Measurements from ENCODE around the gene LRP1B.

The LRP1B gene

DNA sequence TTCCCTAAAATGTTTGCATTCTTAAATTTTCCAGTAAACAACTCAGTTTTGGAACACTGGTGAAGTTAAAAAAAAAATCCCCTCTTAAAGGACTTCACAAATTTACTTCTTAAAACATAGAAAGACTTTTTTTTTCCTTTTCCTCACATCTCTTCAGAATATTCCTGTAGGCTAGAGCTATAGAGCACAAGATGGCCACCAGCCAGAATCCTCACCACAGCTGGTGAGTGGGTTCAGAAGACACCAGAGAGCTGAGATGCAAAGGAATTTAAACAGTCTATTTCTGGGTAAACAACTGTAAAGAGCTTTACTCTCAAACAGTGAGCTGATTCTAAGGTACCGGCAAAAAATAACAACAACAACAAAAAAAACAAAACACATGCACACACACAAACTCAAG, 252.8 kb downstream of the LRP1B start:
- Histone ChIP-seq H3K4me2 (no peak overlapping the region), H4K20me1 (ENCODE audit: insufficient read depth) (no peaks in the 10 kb centered on the region), H3K27ac (no peak overlapping the region), H3K4me1 (ENCODE audit: low read depth, poor library complexity, severe bottlenecking) (no peaks in the 10 kb centered on the region), H3K4me3 (IDR thresholded peaks at IDR 0.05; ENCODE audit: insufficient read depth, low read depth, low read length) (no peak overlapping the region), H3K36me3 (ENCODE audit: insufficient read depth) (no peaks in the 10 kb centered on the region), H3K79me2 (ENCODE audit: insufficient read depth, low read depth) (no peaks in the 10 kb centered on the region), H2AFZ (ENCODE audit: low read depth) (no peak overlapping the region), H3K9ac (no peak overlapping the region), H3K27me3 (ENCODE audit: insufficient read depth, low read depth) (no peaks in the 10 kb centered on the region)
- no peak for TF ChIP-seq CTCF (conservative IDR thresholded peaks at IDR 0.05; ENCODE audit: low read depth, low read length)

DNA sequence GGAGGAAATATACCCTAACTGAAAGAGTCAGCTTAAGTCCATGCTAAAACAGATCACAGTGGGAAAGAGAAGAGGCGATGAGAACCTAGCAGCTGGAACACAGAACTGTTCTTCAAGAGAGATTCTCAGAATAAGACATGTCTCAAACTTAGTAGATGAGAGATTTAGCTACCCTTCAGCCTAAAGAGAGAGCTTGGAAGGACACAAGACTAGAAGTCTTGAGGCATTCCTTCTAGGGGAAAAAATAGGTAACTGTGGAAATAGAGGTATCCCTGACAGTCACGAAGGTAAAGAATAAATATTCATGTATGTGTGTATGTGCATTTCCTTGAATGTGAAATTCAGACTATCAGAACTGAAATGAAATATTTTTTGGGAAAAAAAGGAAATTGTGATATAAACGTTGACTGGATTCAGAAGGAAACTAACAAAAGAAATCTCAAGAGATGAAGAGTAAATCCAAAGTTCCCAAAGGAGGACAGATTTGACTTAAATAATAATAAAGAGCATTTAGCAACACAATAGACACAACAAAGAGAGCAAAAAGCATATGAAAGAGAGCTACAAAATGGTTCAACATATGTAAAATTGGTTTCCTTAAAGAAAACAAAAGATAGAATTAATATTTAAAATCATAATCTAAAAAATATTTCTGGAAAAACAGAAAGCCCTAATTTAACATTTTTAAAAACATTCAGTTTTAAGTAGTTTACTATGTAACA, 258.7 kb downstream of the LRP1B start:
- H2AFZ ChIP-seq (ENCODE audit: low read depth) = no peak overlapping the region
- no peaks in the 10 kb centered on the region for H4K20me1 ChIP-seq (ENCODE audit: insufficient read depth)
- H3K27me3 ChIP-seq (ENCODE audit: insufficient read depth, low read depth) = no peaks in the 10 kb centered on the region
- H3K79me2 ChIP-seq (ENCODE audit: insufficient read depth, low read depth) = no peaks in the 10 kb centered on the region
- no peak for TF ChIP-seq CTCF (conservative IDR thresholded peaks at IDR 0.05; ENCODE audit: low read depth, low read length)
- no peak overlapping the region for H3K4me3 ChIP-seq (IDR thresholded peaks at IDR 0.05; ENCODE audit: insufficient read depth, low read depth, low read length)
- H3K27ac ChIP-seq = no peak overlapping the region
- no peaks in the 10 kb centered on the region for H3K4me1 ChIP-seq (ENCODE audit: low read depth, poor library complexity, severe bottlenecking)
- no peak overlapping the region for H3K9ac ChIP-seq
- no peak overlapping the region for H3K4me2 ChIP-seq
- H3K36me3 ChIP-seq (ENCODE audit: insufficient read depth) = no peaks in the 10 kb centered on the region

DNA sequence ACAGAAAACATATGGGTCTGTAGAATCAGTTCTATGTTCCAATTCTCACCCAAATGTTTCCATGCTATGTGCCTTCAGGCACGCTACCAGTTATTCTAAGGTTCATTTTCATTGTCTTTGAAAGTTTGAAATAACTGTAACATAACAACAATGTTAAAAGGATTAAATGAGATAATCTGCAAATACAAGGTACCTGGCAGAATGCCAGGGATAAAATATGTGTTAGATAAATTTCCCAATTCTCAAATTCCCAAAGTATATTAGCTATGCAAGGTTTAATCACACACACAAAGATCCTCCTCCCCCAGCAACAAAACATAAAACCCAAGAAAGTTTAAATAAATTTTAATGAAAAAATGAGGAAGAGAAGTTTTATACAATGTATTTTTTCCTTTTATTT, 261.2 kb downstream of the LRP1B start:
- no peaks in the 10 kb centered on the region for H4K20me1 ChIP-seq (ENCODE audit: insufficient read depth)
- no peaks in the 10 kb centered on the region for H3K4me1 ChIP-seq (ENCODE audit: low read depth, poor library complexity, severe bottlenecking)
- no peak overlapping the region for H2AFZ ChIP-seq (ENCODE audit: low read depth)
- H3K27ac ChIP-seq = no peak overlapping the region
- no peaks in the 10 kb centered on the region for H3K27me3 ChIP-seq (ENCODE audit: insufficient read depth, low read depth)
- TF ChIP-seq CTCF (conservative IDR thresholded peaks at IDR 0.05; ENCODE audit: low read depth, low read length) = no peak
- H3K4me3 ChIP-seq (IDR thresholded peaks at IDR 0.05; ENCODE audit: insufficient read depth, low read depth, low read length) = no peak overlapping the region
- no peaks in the 10 kb centered on the region for H3K36me3 ChIP-seq (ENCODE audit: insufficient read depth)
- no peaks in the 10 kb centered on the region for H3K79me2 ChIP-seq (ENCODE audit: insufficient read depth, low read depth)
- H3K4me2 ChIP-seq = no peak overlapping the region
- H3K9ac ChIP-seq = no peak overlapping the region

DNA sequence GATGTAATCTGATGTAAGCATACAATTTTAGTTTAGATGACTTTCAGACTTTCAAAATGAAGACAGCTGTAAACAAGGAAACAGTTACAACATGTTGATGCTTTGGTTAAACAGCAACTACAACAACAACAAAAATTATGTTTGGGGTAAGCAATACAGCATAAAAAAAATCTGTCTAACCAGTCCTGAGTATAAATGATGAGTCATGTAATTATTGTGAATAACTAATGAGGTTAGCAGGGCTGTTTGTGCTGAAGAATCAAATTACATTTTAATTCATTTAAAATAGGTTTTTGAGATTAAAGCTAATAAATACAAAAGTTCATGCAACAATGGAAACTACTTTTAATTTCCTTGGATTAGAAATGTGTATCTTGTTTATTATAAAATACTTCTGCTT, 266.9 kb downstream of the LRP1B start:
- H3K79me2 ChIP-seq (ENCODE audit: insufficient read depth, low read depth) = no peaks in the 10 kb centered on the region
- H3K27ac ChIP-seq = no peak overlapping the region
- no peak overlapping the region for H3K9ac ChIP-seq
- no peak overlapping the region for H2AFZ ChIP-seq (ENCODE audit: low read depth)
- H3K4me2 ChIP-seq = no peak overlapping the region
- H3K4me3 ChIP-seq (IDR thresholded peaks at IDR 0.05; ENCODE audit: insufficient read depth, low read depth, low read length) = no peak overlapping the region
- no peak for TF ChIP-seq CTCF (conservative IDR thresholded peaks at IDR 0.05; ENCODE audit: low read depth, low read length)
- no peaks in the 10 kb centered on the region for H3K36me3 ChIP-seq (ENCODE audit: insufficient read depth)
- no peaks in the 10 kb centered on the region for H4K20me1 ChIP-seq (ENCODE audit: insufficient read depth)
- H3K27me3 ChIP-seq (ENCODE audit: insufficient read depth, low read depth) = no peaks in the 10 kb centered on the region
- H3K4me1 ChIP-seq (ENCODE audit: low read depth, poor library complexity, severe bottlenecking) = no peaks in the 10 kb centered on the region

All from KMS-11 (cell line).